IMR-90 (cell line): ENCODE measurements around the gene EFNA5. TPM values are rescaled to one million over a fixed set of nuclear protein-coding genes. Genes with fewer than 3 reads are reported as not detected.

ENCODE experiments used
- ATAC-seq: fragments of 200-7000 bp; cut with Tn5 transposase; 2 replicates; pipeline ENCODE4 v1.9.1; 2020; ENCODE audit warnings: low read depth, mild to moderate bottlenecking, moderate library complexity
- BruUV-seq: library from RNA; stranded (reverse); fragments of 400-500 nt; replicated peaks from 2 replicates; lab custom pipeline; 2021; lab: Mats Ljungman, UMichigan
- CTCF ChIA-PET: fragments of 300-600 bp; formaldehyde crosslinking; extraction: SDS; loops from one replicate; lab custom pipeline; 2021; ENCODE audit warnings: antibody characterized with exemption; lab: Yijun Ruan, JAX
- POLR2A ChIA-PET: fragments of 300-600 bp; sonication (Branson Sonifier 250); formaldehyde crosslinking; loops from one replicate; lab custom pipeline; 2022; ENCODE audit warnings: antibody characterized with exemption; ENCODE audit not compliant: unreplicated experiment; lab: Charles Lee
- DNase-seq: peaks from one replicate; pipeline ENCODE4 v3.0.0; 2013
- H2AFZ ChIP-seq: replicated peaks from 2 replicates; pipeline ENCODE3; 2013; ENCODE audit warnings: low read length, mild to moderate bottlenecking; ENCODE audit not compliant: poor library complexity
- H2AK5ac ChIP-seq: 2 replicates; pipeline ENCODE4 v1.6.1; 2013; ENCODE audit warnings: low read depth, low read length, inconsistent platforms
- H2AK9ac ChIP-seq: replicated peaks from 2 replicates; pipeline ENCODE3; 2013; ENCODE audit warnings: mild to moderate bottlenecking, low read depth, low read length, moderate library complexity; ENCODE audit not compliant: poor library complexity
- H2BK120ac ChIP-seq: 2 replicates; pipeline ENCODE4 v1.6.1; 2013; ENCODE audit warnings: low read depth, low read length, inconsistent platforms
- H2BK15ac ChIP-seq: 3 replicates; pipeline ENCODE4 v1.6.1; 2013; ENCODE audit warnings: low read depth, low read length, inconsistent platforms
- H2BK20ac ChIP-seq: 2 replicates; pipeline ENCODE4 v1.6.1; 2013; ENCODE audit warnings: low read depth, mild to moderate bottlenecking, inconsistent platforms, low read length, moderate library complexity
- H2BK5ac ChIP-seq: 2 replicates; pipeline ENCODE4 v1.6.1; 2013; ENCODE audit warnings: mild to moderate bottlenecking, low read depth, low read length, inconsistent platforms; ENCODE audit not compliant: poor library complexity, severe bottlenecking
- H3K14ac ChIP-seq: replicated peaks from 2 replicates; pipeline ENCODE4 v1.6.1; 2013; ENCODE audit warnings: low read depth, low read length, inconsistent platforms
- H3K18ac ChIP-seq: 2 replicates; pipeline ENCODE4 v1.6.1; 2013; ENCODE audit warnings: low read depth, low read length, control low read depth
- H3K23ac ChIP-seq: 2 replicates; pipeline ENCODE4 v1.6.1; 2013; ENCODE audit warnings: low read depth, low read length, inconsistent platforms
- H3K27ac ChIP-seq: 2 replicates; pipeline ENCODE4 v1.5.1; 2013; ENCODE audit warnings: mild to moderate bottlenecking, control low read depth, low read length; ENCODE audit not compliant: insufficient read depth
- H3K27me3 ChIP-seq: 2 replicates; pipeline ENCODE4 v1.6.1; 2013; ENCODE audit warnings: low read length; ENCODE audit not compliant: control insufficient read depth, insufficient read depth
- H3K36me3 ChIP-seq: 2 replicates; pipeline ENCODE4 v1.6.1; 2013; ENCODE audit warnings: low read length, mixed read lengths; ENCODE audit not compliant: control insufficient read depth, insufficient read depth
- H3K4ac ChIP-seq: 2 replicates; pipeline ENCODE4 v1.6.1; 2013; ENCODE audit warnings: low read depth, low read length, inconsistent platforms
- H3K4me1 ChIP-seq: 2 replicates; pipeline ENCODE4 v1.6.1; 2013; ENCODE audit warnings: low read length, mixed read lengths; ENCODE audit not compliant: control insufficient read depth, insufficient read depth
- H3K4me2 ChIP-seq: 2 replicates; pipeline ENCODE4 v1.6.1; 2013; ENCODE audit warnings: low read depth, mild to moderate bottlenecking, control low read depth, low read length, moderate library complexity
- H3K4me3 ChIP-seq: 2 replicates; pipeline ENCODE4 v1.5.1; 2013; ENCODE audit warnings: low read depth, mild to moderate bottlenecking, control low read depth, low read length, moderate library complexity; ENCODE audit not compliant: insufficient read depth
- H3K56ac ChIP-seq: 2 replicates; pipeline ENCODE4 v1.6.1; 2013; ENCODE audit warnings: low read length, inconsistent platforms; ENCODE audit not compliant: insufficient read depth; ENCODE audit errors: extremely low read depth
- H3K79me1 ChIP-seq, 2 experiments: 2 replicates each; pipeline ENCODE4 v1.6.1; 2013; ENCODE audit warnings: low read length in 2 of 2, inconsistent platforms in 1 of 2, low read depth in 1 of 2
- H3K9ac ChIP-seq: 2 replicates; pipeline ENCODE4 v1.6.1; 2013; ENCODE audit warnings: low read depth, low read length, control low read depth
- H3K9me1 ChIP-seq: 2 replicates; pipeline ENCODE4 v1.6.1; 2013; ENCODE audit warnings: low read length, inconsistent platforms; ENCODE audit not compliant: insufficient read depth
- H3K9me3 ChIP-seq: 2 replicates; pipeline ENCODE4 v1.6.1; 2013; ENCODE audit warnings: low read length; ENCODE audit not compliant: control insufficient read depth, insufficient read depth
- H4K20me1 ChIP-seq: 2 replicates; pipeline ENCODE4 v1.6.1; 2013; ENCODE audit warnings: low read length, inconsistent platforms; ENCODE audit not compliant: insufficient read depth
- H4K5ac ChIP-seq: 2 replicates; pipeline ENCODE4 v1.6.1; 2013; ENCODE audit warnings: mild to moderate bottlenecking, low read depth, low read length, control low read depth
- H4K8ac ChIP-seq, 2 experiments: 2 replicates each; pipeline ENCODE4 v1.6.1; 2013; ENCODE audit warnings: low read depth in 2 of 2, low read length in 2 of 2, control low read depth in 1 of 2, inconsistent platforms in 1 of 2
- H4K91ac ChIP-seq: 2 replicates; pipeline ENCODE4 v1.6.1; 2013; ENCODE audit warnings: low read depth, low read length, inconsistent platforms; ENCODE audit not compliant: insufficient read depth
- BHLHE40 ChIP-seq: fragments of 150-350 bp; IDR thresholded peaks from 2 replicates; pipeline ENCODE4 v1.6.1; 2016; ENCODE audit warnings: mild to moderate bottlenecking, low read depth, low read length
- CEBPB ChIP-seq: IDR thresholded peaks from 2 replicates; pipeline ENCODE4 v1.6.1; 2012; ENCODE audit warnings: low read depth, low read length, improper control_type of control experiment
- CHD1 ChIP-seq: IDR thresholded peaks from 2 replicates; pipeline ENCODE4 v1.6.1; 2012; ENCODE audit warnings: low read depth, low read length, improper control_type of control experiment
- CTCF ChIP-seq: conservative IDR thresholded peaks from 2 replicates; pipeline ENCODE4 v1.5.1; 2012; ENCODE audit warnings: mild to moderate bottlenecking, low read depth, low read length, improper control_type of control experiment
- ELK1 ChIP-seq: fragments of 150-350 bp; IDR thresholded peaks from 2 replicates; pipeline ENCODE4 v1.6.1; 2016; ENCODE audit warnings: low read depth, mild to moderate bottlenecking, low read length, moderate library complexity, borderline replicate concordance
- FOS ChIP-seq: fragments of 150-350 bp; IDR thresholded peaks from 2 replicates; pipeline ENCODE4 v1.6.1; 2016; ENCODE audit warnings: low read depth, low read length
- MAFK ChIP-seq: IDR thresholded peaks from 2 replicates; pipeline ENCODE4 v1.6.1; 2012; ENCODE audit warnings: low read depth, low read length, improper control_type of control experiment
- MAZ ChIP-seq: IDR thresholded peaks from 2 replicates; pipeline ENCODE4 v1.6.1; 2012; ENCODE audit warnings: low read depth, mild to moderate bottlenecking, low read length, improper control_type of control experiment, moderate library complexity, borderline replicate concordance
- MXI1 ChIP-seq: IDR thresholded peaks from 2 replicates; pipeline ENCODE4 v1.6.1; 2012; ENCODE audit warnings: low read depth, mild to moderate bottlenecking, low read length, moderate library complexity, borderline replicate concordance
- NFE2L2 ChIP-seq: fragments of 150-350 bp; IDR thresholded peaks from 2 replicates; pipeline ENCODE4 v1.6.1; 2016; ENCODE audit warnings: low read depth, mild to moderate bottlenecking, low read length
- POLR2A ChIP-seq: IDR thresholded peaks from 2 replicates; pipeline ENCODE4 v1.6.1; 2012; ENCODE audit warnings: mild to moderate bottlenecking, low read depth, low read length
- RAD21 ChIP-seq: IDR thresholded peaks from 2 replicates; pipeline ENCODE4 v1.6.1; 2012; ENCODE audit warnings: low read length, improper control_type of control experiment
- RCOR1 ChIP-seq: IDR thresholded peaks from 2 replicates; pipeline ENCODE4 v1.6.1; 2012; ENCODE audit warnings: mild to moderate bottlenecking, low read length, improper control_type of control experiment; ENCODE audit not compliant: insufficient replicate concordance
- RFX5 ChIP-seq: IDR thresholded peaks from 2 replicates; pipeline ENCODE4 v1.8.0; 2012; ENCODE audit warnings: low read depth, mild to moderate bottlenecking, low read length, moderate library complexity
- SMC3 ChIP-seq: fragments of 150-350 bp; IDR thresholded peaks from 2 replicates; pipeline ENCODE4 v1.6.1; 2016; ENCODE audit warnings: low read depth, mild to moderate bottlenecking, antibody characterized with exemption, low read length, moderate library complexity
- USF2 ChIP-seq: fragments of 150-350 bp; IDR thresholded peaks from 2 replicates; pipeline ENCODE4 v1.6.1; 2017; ENCODE audit warnings: mild to moderate bottlenecking, antibody characterized with exemption, low read length, low read depth
- WGBS, 2 experiments: methylation state at CpG; one replicate each; pipeline versions ENCODE4 v1.1.5 to v1.1.7; 2013; ENCODE audit warnings: missing lambda C conversion rate in 2 of 2; ENCODE audit not compliant: insufficient read length in 1 of 2; ENCODE audit errors: extremely low coverage in 2 of 2; 5-methylcytosine and 5-hydroxymethylcytosine counted together
- dilution Hi-C: fragments of 300-500 bp; cut with HindIII; formaldehyde crosslinking; loops from one replicate; pipeline ENCODE4 v1.14.3; 2018; ENCODE audit warnings: low sequenced_read_pairs; ENCODE audit not compliant: unreplicated experiment
- in situ Hi-C: fragments of 300-500 bp; cut with MboI; formaldehyde crosslinking; loops from 3 replicates; pipeline ENCODE4 v1.14.3; 2019; ENCODE audit warnings: low sequenced_read_pairs, inconsistent platforms, mixed read lengths
- intact Hi-C: fragments of 100-400 bp; cut with micrococcal nuclease; formaldehyde crosslinking; loops from 2 replicates; pipeline ENCODE4 v1.10.0; 2022
- polyA plus RNA-seq, 3 experiments: library from polyadenylated mRNA; depleted of rRNA; stranded (reverse); fragments of >200 nt; gene quantifications; 2 replicates each; pipeline ENCODE4 v1.2.3, GENCODE V29; 2012; ENCODE audit warnings: low replicate concordance in 1 of 3
- total RNA-seq: library from RNA; depleted of rRNA; stranded (reverse); fragments of >200 nt; gene quantifications from 2 replicates; pipeline ENCODE4 v1.2.3, GENCODE V29; 2012

EFNA5 gene
- total and polyA plus RNA-seq, 2 of the 4 experiments (the other 2 are of a cell fraction): 1.5 to 1.6 TPM

- Histone ChIP-seq H4K91ac (no peak overlapping the region), H3K9me3 (no peaks in the 10 kb centered on the region), H2AFZ (no peak overlapping the region), H3K9ac (no peak overlapping the region), H3K36me3 (no peaks in the 10 kb centered on the region), H3K4ac (no peak overlapping the region), H2BK120ac (no peak overlapping the region), H3K27ac (no peak overlapping the region), H3K56ac (no peak overlapping the region), H3K4me3 (no peak overlapping the region), H2AK9ac (no peak overlapping the region), H3K18ac (no peak overlapping the region), H2BK15ac (no peak overlapping the region), H4K8ac (no peak overlapping the region), H3K4me2 (no peak overlapping the region), H3K14ac (no peak overlapping the region), H2AK5ac (no peak overlapping the region), H3K4me1 (no peaks in the 10 kb centered on the region), H3K27me3 (no peaks in the 10 kb centered on the region), H2BK20ac (no peak overlapping the region), H3K23ac (no peak overlapping the region), H3K79me1 (no peaks in the 10 kb centered on the region), H2BK5ac (no peak overlapping the region), H4K5ac (no peak overlapping the region), H3K9me1 (no peaks in the 10 kb centered on the region), H4K20me1 (no peaks in the 10 kb centered on the region)
- no CpG with 5 or more reads among the region's 3 CpGs for WGBS, 2 experiments
- no TSS peak for BruUV-seq
- ChIA-PET CTCF (no interaction called here), POLR2A (no interaction called here)
- in situ Hi-C loops: no loop called here
- DNase-seq (no peak), ATAC-seq (no peak)
- intact Hi-C loops: no loop called here
- TF ChIP-seq CHD1: no peak
- no peak for TF ChIP-seq MXI1
- TF ChIP-seq POLR2A: no peak
- TF ChIP-seq SMC3: no peak
- no peak for TF ChIP-seq RCOR1
- no peak for TF ChIP-seq USF2
- TF ChIP-seq CTCF: no peak
- no peak for TF ChIP-seq MAFK
- TF ChIP-seq ELK1: no peak
- no peak for TF ChIP-seq BHLHE40
- no peak for TF ChIP-seq MAZ
- TF ChIP-seq NFE2L2: no peak
- TF ChIP-seq FOS: no peak
- no peak for TF ChIP-seq CEBPB
- TF ChIP-seq RAD21: no peak
- TF ChIP-seq RFX5: no peak
- dilution Hi-C loops: no loop called here
Measured at GRCh38 chr5:107687937-107688336, 17.2 kb upstream of the EFNA5 start.
